Lower leg skin (tissue), 4 donors: ENCODE measurements around the gene DMPK. TPM values are rescaled to one million over a fixed set of nuclear protein-coding genes. Genes with fewer than 3 reads are reported as not detected.
"Not testable (repeated sequence)": the region's sequence is repeated elsewhere in the genome, so short reads cannot be mapped to it uniquely, and the experiment has no call there.

Experiments used
- DNase-seq, 2 donors: peaks; one replicate each; pipeline ENCODE4 v3.0.0-alpha.2; 2019; ENCODE audit warnings: low spot score in 2 of 2
- H3K4me3 ChIP-seq: fragments of 200-600 bp; sonication (generic); 2 replicates; pipeline ENCODE4 v1.5.1; 2017; ENCODE audit warnings: mild to moderate bottlenecking, low read depth; ENCODE audit not compliant: poor library complexity, severe bottlenecking
- CTCF ChIP-seq, 3 donors: fragments of 450-650 bp; IDR thresholded peaks; one replicate each; pipeline ENCODE4 v1.5.1; 2016; ENCODE audit warnings: antibody characterized with exemption in 3 of 3, mild to moderate bottlenecking in 3 of 3, moderate library complexity in 2 of 3
- POLR2A ChIP-seq, 2 donors: fragments of 450-650 bp; IDR thresholded peaks; one replicate each; pipeline ENCODE4 v1.6.1; 2016 to 2017; ENCODE audit warnings: antibody characterized with exemption in 2 of 2, mild to moderate bottlenecking in 1 of 2, moderate library complexity in 1 of 2
- WGBS, 2 donors: methylation state at CpG; one replicate each; pipeline ENCODE4 v1.1.5; 2018; 5-methylcytosine and 5-hydroxymethylcytosine counted together
- intact Hi-C: fragments of 100-400 bp; cut with DNase I; formaldehyde crosslinking; loops from one replicate; pipeline ENCODE4 v1.15.0; 2023; ENCODE audit warnings: low total_unique reads
- total RNA-seq, 4 donors: library from RNA; depleted of rRNA; stranded (reverse); fragments of >200 nt; gene quantifications; one replicate each; pipeline ENCODE4 v1.1.0, GENCODE V29; 2016

The DMPK gene
- total RNA-seq, 4 donors from 2014 or later = 8.8 to 20.2 (median 13.8) TPM

DNA sequence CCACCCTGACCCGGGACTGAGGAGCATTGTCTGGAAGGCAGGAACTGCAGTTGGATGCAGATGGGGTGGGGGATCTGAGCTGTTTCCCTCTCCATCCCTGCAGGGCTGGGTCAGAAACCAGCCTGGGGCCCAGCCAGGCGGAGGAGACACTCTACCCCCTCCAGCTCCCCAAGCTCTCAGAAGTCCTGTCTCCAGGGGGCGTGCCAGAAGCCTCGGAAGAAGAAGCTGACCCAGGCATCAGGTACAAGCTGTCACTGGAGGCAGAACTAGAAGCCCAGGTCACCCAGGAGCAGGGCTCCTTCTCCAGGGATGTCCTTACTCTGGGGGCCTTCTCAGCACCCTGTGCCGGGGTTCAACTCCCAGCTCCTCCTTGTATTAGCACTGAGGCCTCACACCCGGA, 28.7 kb downstream of the DMPK start:
- WGBS, 2 donors = 59 to 74% methylated on average over 5 to 6 of the region's 6 CpGs
- TF ChIP-seq CTCF (IDR thresholded peaks at IDR 0.05) (no peak), POLR2A (IDR thresholded peaks at IDR 0.05) (no peak)
- DNase-seq = no peak
- H3K4me3 ChIP-seq = no peak overlapping the region
- intact Hi-C loops = no loop called here

GRCh38 chr19:45752639-45753038, 29.7 kb downstream of the DMPK start:
- intact Hi-C loops = no loop called here
- no peak for DNase-seq
- 67 to 80% methylated on average over 12 of the region's 12 CpGs for WGBS, 2 donors

DNA sequence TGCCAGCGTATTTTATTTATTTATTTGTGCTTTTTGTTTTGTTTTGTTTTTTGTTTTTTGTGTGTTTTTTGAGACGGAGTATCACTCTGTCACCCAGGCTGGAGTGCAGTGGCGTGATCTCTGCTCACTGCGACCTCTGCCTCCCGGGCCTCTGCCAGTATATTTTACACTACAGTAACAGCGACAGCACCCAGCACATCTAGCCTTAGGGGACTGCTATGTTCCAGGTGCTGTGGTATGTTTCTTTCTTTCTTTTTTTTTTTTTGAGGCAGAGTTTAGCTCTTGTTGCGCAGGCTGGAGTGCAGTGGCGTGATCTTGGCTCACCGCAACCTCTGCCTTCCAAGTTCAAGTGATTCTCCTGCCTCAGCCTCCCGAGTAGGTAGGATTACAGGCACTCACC, 30.8 kb downstream of the DMPK start:
- DNase-seq, H3K4me3 ChIP-seq, intact Hi-C loops: not testable (repeated sequence)
- WGBS, 2 donors = 86 to 87% methylated on average over 10 of the region's 10 CpGs

More at GRCh38 chr19:45752639-45753038, 29.7 kb downstream of the DMPK start:
- no peak overlapping the region for H3K4me3 ChIP-seq
- TF ChIP-seq CTCF (IDR thresholded peaks at IDR 0.05) (no peak), POLR2A (IDR thresholded peaks at IDR 0.05) (no peak)

DNA sequence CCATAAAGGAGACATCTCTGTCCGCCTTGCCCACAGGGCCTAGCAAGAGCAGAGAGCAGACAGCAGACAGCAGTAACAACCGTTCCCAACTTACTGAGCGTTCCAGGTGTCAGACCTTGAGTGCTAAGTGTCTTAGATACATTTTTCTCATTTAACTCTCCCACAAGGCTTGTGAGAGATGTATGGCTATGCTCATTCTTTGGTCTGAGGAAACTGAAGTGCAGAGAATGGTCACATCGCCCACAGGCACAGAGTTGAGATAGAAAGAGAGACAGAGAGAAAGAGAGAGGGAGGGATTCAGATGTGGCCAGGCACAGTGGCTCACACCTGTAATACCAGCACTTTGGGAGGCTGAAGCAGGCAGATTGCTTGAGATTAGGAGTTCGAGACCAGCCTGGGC, 34.8 kb downstream of the DMPK start:
- TF ChIP-seq POLR2A (IDR thresholded peaks at IDR 0.05) (no peak), CTCF (IDR thresholded peaks at IDR 0.05) (no peak)
- no peak for DNase-seq
- H3K4me3 ChIP-seq = no peak overlapping the region
- 77 to 84% methylated on average over 5 of the region's 5 CpGs for WGBS, 2 donors
- intact Hi-C loops = no loop called here

DNA sequence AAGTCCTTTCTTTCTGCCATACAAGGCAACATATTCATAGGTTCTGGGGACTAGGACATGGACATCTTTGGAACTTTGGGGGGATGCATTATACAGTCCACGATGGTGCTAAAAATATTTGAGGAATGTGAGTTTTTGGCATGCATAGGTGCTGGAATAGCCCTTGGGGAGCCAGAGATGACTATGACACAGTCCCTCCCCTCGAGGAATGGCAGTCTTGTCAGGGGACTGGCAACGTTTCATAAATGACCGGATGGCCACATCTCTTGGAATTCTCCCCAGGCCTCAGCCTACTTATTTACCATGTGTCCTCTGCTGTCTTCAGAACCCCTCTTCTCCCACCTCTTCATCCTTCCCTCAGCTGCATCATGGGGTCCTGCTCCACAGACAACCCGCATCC, 35.4 kb downstream of the DMPK start:
- H3K4me3 ChIP-seq = no peak overlapping the region
- intact Hi-C loops = no loop called here
- DNase-seq = no peak
- WGBS, 2 donors = 62 to 79% methylated on average over 5 of the region's 5 CpGs
- no peak for TF ChIP-seq CTCF (IDR thresholded peaks at IDR 0.05)
- TF ChIP-seq POLR2A (IDR thresholded peaks at IDR 0.05) = no peak

- TF ChIP-seq CTCF (IDR thresholded peaks at IDR 0.05) (no peak), POLR2A (IDR thresholded peaks at IDR 0.05) (no peak)
- DNase-seq = no peak
- intact Hi-C loops = no loop called here
- 81 to 86% methylated on average over 6 of the region's 6 CpGs for WGBS, 2 donors
- H3K4me3 ChIP-seq = no peak overlapping the region
Observed at GRCh38 chr19:45745606-45746005, 36.7 kb downstream of the DMPK start.
